ENCODE measurements around the gene BMP8A. TPM values are rescaled to one million over a fixed set of nuclear protein-coding genes. Genes with fewer than 3 reads are reported as not detected.
"Not testable (repeated sequence)": the region's sequence is repeated elsewhere in the genome, so short reads cannot be mapped to it uniquely, and the experiment has no call there.

The BMP8A gene
- polyA plus RNA-seq, 1 experiment, result 0.05 TPM

DNA sequence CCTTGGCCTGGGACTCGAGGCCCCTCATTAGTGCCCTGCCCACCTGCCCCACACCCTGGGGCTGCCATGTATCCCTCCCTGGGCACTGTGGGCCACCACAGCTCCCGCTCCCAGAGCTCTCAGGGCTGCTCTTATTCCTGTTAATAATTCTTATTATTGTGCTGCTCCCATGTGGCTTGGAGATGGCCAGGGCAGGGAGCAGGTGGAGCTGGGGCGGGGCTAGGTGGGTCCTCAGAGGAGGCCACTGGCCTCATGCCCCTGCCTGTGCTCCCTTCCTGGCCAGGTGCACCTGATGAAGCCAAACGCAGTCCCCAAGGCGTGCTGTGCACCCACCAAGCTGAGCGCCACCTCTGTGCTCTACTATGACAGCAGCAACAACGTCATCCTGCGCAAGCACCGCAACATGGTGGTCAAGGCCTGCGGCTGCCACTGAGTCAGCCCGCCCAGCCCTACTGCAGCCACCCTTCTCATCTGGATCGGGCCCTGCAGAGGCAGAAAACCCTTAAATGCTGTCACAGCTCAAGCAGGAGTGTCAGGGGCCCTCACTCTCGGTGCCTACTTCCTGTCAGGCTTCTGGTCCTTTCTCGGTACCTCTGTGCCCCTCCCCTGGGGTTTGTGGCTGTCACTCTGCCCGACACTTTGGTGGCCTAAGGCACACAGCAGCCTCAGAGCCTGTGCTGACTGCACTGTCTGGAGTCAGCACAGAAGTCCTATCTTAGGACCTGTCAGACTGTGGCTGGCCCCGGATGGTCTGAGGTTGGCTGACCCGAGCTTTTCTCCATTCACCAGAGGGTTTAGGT lies 34.1 kb downstream of the BMP8A start:
- Histone ChIP-seq H3K36me3 (ENCODE audit: control insufficient read depth, insufficient read depth, low read length) (peaks cover 16% of the 10 kb centered on the region), H3K4me3 (ENCODE audit: low read depth, low read length) (no peak overlapping the region), H3K27me3 (ENCODE audit: control insufficient read depth, insufficient read depth, low read length) (no peaks in the 10 kb centered on the region)
- DNase-seq (ENCODE audit: low read depth), result no peak
- CTCF ChIA-PET, result interaction anchor here (3.0 kb wide), 1 partner anchor 13 kb away, joined by 17 read pairs; no protein-coding TSS in a partner anchor
- TF ChIP-seq, protein P1, sequence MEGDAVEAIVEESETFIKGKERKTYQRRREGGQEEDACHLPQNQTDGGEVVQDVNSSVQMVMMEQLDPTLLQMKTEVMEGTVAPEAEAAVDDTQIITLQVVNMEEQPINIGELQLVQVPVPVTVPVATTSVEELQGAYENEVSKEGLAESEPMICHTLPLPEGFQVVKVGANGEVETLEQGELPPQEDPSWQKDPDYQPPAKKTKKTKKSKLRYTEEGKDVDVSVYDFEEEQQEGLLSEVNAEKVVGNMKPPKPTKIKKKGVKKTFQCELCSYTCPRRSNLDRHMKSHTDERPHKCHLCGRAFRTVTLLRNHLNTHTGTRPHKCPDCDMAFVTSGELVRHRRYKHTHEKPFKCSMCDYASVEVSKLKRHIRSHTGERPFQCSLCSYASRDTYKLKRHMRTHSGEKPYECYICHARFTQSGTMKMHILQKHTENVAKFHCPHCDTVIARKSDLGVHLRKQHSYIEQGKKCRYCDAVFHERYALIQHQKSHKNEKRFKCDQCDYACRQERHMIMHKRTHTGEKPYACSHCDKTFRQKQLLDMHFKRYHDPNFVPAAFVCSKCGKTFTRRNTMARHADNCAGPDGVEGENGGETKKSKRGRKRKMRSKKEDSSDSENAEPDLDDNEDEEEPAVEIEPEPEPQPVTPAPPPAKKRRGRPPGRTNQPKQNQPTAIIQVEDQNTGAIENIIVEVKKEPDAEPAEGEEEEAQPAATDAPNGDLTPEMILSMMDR (IDR thresholded peaks at IDR 0.05; ENCODE audit: insufficient read depth, low read depth, low read length), result no peak
- POLR2A ChIA-PET, result no interaction called here

DNA sequence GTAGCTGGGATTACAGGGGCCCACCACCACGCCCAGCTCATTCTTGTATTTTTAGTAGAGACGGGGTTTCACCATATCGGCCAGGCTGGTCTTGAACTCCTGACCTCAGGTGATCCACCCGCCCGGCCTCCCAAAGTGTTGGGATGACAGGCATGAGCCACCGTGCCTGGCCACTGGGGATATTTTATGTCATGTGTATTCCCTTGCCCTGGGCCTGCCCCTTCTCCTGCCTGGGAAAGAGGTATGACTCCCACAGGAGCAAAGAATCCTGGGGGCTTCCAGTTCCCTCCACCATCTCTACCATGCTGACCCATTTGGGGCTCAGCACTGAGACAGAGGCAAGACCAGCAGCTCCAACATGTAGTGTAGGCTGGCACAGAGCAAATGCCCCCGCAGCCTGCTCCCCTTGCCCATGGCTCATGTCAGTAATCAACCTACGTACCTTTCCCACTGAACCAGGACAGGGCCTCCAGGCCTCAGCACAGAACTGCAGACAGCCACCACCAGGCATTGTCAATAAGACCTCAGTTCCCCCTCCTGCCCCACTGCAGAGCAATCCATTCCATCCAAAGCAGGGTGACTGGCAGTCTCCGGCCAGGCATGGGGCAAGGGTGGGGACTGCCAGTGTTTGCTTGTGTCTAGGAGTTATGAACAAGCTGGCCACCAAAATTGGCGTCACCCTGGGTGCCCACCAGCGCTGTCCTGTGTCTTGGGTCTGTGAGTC lies 35.2 kb downstream of the BMP8A start:
- no peak for DNase-seq (ENCODE audit: low read depth)
- Histone ChIP-seq H3K4me3 (ENCODE audit: low read depth, low read length) (no peak overlapping the region), H3K27me3 (ENCODE audit: control insufficient read depth, insufficient read depth, low read length) (no peaks in the 10 kb centered on the region), H3K36me3 (ENCODE audit: control insufficient read depth, insufficient read depth, low read length) (peaks cover 23% of the 10 kb centered on the region)
- CTCF ChIA-PET, result interaction anchor here (3.0 kb wide), 1 partner anchor 12 kb away, joined by 17 read pairs; no protein-coding TSS in a partner anchor
- TF ChIP-seq, protein P1 (IDR thresholded peaks at IDR 0.05; ENCODE audit: insufficient read depth, low read depth, low read length), result no peak
- POLR2A ChIA-PET, result no interaction called here

DNA sequence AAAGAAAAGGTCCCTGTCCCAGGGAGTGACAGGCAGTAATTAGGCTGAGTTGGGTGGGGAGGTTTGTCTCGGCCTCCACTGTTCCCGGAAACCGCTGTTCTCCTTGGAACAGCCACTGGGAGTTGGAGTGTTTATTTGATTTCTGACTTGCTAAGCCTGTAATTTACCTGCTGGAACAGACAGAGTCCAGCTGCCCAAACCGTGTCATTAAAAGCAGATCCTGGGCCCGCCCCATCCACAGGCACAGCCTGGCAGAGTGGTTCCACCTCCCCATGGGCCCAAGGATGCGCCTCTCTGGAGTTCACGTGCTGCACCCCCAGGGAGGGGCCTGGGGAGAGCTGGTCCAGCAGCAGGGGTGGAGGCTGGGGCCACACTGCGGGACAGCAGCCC lies 35.7 kb downstream of the BMP8A start:
- H3K4me3 ChIP-seq (ENCODE audit: low read depth, low read length); POLR2A ChIA-PET; DNase-seq (ENCODE audit: low read depth); H3K27me3 ChIP-seq (ENCODE audit: control insufficient read depth, insufficient read depth, low read length): not testable (repeated sequence)
- H3K36me3 ChIP-seq (ENCODE audit: control insufficient read depth, insufficient read depth, low read length), result peaks cover 23% of the 10 kb centered on the region
- CTCF ChIA-PET, result interaction anchor here (0.8 to 1.3 kb wide), 3 partner anchors 11 to 37 kb away, joined by 3 read pairs; no protein-coding TSS in a partner anchor

DNA sequence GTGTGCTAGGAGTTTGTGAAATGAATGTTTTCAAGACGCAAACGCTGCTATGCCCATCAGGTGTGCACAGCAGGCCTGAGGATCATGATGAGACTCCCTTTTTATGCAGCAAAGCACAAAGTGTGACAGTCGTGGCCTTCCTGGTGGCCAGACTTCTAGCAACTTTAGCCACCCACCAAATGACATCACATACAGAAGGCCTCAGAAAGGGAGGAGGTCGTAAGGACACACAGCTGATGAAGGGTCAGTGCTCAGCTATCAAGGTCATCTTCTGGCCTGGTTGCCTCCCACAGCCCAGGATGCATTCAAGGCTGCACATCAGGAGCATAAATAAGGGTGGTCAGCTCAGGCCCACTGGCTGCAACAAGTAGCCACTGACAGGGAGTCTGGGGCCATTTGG lies 36.6 kb downstream of the BMP8A start:
- TF ChIP-seq, protein P1 (IDR thresholded peaks at IDR 0.05; ENCODE audit: insufficient read depth, low read depth, low read length), result no peak
- POLR2A ChIA-PET, result no interaction called here

DNA sequence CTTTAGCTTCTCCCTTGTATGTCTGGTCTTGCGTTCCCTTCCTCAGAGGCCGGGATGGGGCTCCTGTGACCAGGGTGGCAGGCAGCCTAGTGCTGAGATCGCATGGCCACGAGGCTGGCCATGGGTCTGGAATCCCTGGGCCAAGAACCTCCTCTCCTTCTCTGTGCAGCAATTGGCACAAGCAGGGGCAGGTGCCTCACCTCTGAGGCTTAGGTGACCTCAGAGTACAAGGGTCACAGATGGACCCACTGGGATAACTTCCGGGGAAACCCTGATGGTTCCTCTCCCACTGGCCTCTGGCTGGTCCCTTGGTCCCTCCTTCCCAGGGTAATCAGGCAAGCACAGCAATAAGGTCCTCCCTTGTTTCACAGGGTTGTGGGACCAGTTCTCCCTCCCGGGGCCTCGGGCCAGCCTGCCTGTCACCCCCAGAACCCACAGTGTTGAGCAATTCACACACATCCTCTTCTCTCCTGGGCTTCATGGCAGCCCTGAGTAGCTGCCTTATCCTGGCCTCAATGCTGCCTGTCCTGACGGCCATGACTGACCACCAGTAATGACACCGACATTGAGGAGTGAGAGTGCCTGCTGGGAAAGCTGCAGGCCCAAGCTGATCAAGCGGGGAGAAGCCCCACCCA lies 38.6 kb downstream of the BMP8A start:
- CTCF ChIA-PET, result interaction anchor here (0.7 to 1.3 kb wide), 2 partner anchors 9 kb away, joined by 5 to 6 read pairs; no protein-coding TSS in a partner anchor
- POLR2A ChIA-PET, result no interaction called here
- no peaks in the 10 kb centered on the region for H3K27me3 ChIP-seq (ENCODE audit: control insufficient read depth, insufficient read depth, low read length)
- no peak overlapping the region for H3K4me3 ChIP-seq (ENCODE audit: low read depth, low read length)
- TF ChIP-seq, protein P1 (IDR thresholded peaks at IDR 0.05; ENCODE audit: insufficient read depth, low read depth, low read length), result no peak
- no peak for DNase-seq (ENCODE audit: low read depth)
- peaks cover 22% of the 10 kb centered on the region for H3K36me3 ChIP-seq (ENCODE audit: control insufficient read depth, insufficient read depth, low read length)

More for the DNA sequence above, 36.6 kb downstream of the BMP8A start:
- Histone ChIP-seq H3K36me3 (ENCODE audit: control insufficient read depth, insufficient read depth, low read length) (peaks cover 23% of the 10 kb centered on the region), H3K4me3 (ENCODE audit: low read depth, low read length) (no peak overlapping the region), H3K27me3 (ENCODE audit: control insufficient read depth, insufficient read depth, low read length) (no peaks in the 10 kb centered on the region)
- no peak for DNase-seq (ENCODE audit: low read depth)
- CTCF ChIA-PET, result interaction anchor here (0.8 to 1.3 kb wide), 4 partner anchors 11 to 430 kb away, joined by 3 read pairs; no protein-coding TSS in a partner anchor
